Gastroesophageal sphincter (tissue), 3 donors: ENCODE data around the gene SCEL.

Source experiments
- POLR2A ChIP-seq, 2 donors: fragments of 450-650 bp; IDR thresholded peaks; one replicate each; pipeline ENCODE4 v1.6.1; 2017; ENCODE audit warnings: antibody characterized with exemption in 2 of 2, mild to moderate bottlenecking in 2 of 2, moderate library complexity in 1 of 2
- POLR2AphosphoS5 ChIP-seq: sonication (generic); formaldehyde crosslinking; IDR thresholded peaks from one replicate; pipeline ENCODE4 v1.6.1; 2017; ENCODE audit warnings: antibody characterized with exemption
- TF ChIP-seq, protein P1 (sequence below), 4 experiments: fragments of 200-600 bp in 2 of 4; fragments of 450-650 bp in 2 of 4; sonication (generic) in 1 of 4; IDR thresholded peaks; one replicate each; pipeline ENCODE4 v1.5.1; 2017 to 2019; ENCODE audit warnings: antibody characterized with exemption in 4 of 4, mild to moderate bottlenecking in 2 of 4, moderate library complexity in 2 of 4

GRCh38 chr13:77555246-77555645 is 19.7 kb downstream of the SCEL start:
- TF ChIP-seq, protein P1, sequence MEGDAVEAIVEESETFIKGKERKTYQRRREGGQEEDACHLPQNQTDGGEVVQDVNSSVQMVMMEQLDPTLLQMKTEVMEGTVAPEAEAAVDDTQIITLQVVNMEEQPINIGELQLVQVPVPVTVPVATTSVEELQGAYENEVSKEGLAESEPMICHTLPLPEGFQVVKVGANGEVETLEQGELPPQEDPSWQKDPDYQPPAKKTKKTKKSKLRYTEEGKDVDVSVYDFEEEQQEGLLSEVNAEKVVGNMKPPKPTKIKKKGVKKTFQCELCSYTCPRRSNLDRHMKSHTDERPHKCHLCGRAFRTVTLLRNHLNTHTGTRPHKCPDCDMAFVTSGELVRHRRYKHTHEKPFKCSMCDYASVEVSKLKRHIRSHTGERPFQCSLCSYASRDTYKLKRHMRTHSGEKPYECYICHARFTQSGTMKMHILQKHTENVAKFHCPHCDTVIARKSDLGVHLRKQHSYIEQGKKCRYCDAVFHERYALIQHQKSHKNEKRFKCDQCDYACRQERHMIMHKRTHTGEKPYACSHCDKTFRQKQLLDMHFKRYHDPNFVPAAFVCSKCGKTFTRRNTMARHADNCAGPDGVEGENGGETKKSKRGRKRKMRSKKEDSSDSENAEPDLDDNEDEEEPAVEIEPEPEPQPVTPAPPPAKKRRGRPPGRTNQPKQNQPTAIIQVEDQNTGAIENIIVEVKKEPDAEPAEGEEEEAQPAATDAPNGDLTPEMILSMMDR (IDR thresholded peaks at IDR 0.05), result no peak
- no peak for TF ChIP-seq POLR2A (IDR thresholded peaks at IDR 0.05)
- no peak for TF ChIP-seq POLR2AphosphoS5
